ENCODE results near the gene DGKI. TPM values are rescaled to one million over a fixed set of nuclear protein-coding genes. Genes with fewer than 3 reads are reported as not detected.

Gene DGKI
- total RNA-seq, 4 donors from 2014 or later: 0.64 to 1.2 (median 1.00) TPM; not detected in 1

DNA sequence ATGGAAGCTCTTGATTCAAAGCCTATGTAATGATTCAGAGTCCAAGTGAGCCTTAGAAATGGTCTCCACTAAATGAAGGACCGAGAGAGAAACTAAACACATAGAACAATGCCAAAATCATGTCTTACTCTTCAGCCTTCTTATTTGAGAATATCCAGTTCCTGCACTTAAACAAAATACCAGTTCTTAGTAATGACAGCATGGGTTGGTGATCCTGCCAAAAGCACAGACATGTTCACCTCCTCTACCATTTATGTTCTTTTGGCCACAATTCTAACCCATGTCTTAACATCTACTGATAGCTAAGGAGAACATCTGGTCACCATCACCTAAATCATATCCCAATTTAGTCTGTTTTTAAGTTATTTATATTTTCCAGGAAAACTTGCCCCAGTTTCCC, 263.6 kb downstream of the DGKI start:
- in situ Hi-C loops (cut with MboI; ENCODE audit: low pct_ligation_motif_present in 1 of 4, low pct_unique_long_range_greater_than_20kb in 1 of 4, low sequenced_read_pairs in 3 of 4) (loop anchor here in 3 of 4 donors (25.0 kb wide), 1 partner anchor 421 kb away; no protein-coding TSS in a partner anchor), intact Hi-C loops (cut with DNase I; ENCODE audit: low total_unique reads) (no loop called here)
- Histone ChIP-seq H3K9me3 (no peaks in the 10 kb centered on the region), H3K27me3 (no peaks in the 10 kb centered on the region), H3K36me3 (no peaks in the 10 kb centered on the region), H3K27ac (peak overlapping the region in 2 of 4 donors; percentile 14 to 19), H3K4me1 (no peaks in the 10 kb centered on the region), H3K4me3 (no peak overlapping the region)
- WGBS, 2 donors (ENCODE audit: low coverage in 1 of 2): 25 to 72% methylated on average over 1 of the region's 1 CpG
- no peak for TF ChIP-seq POLR2A (IDR thresholded peaks at IDR 0.05)
- TF ChIP-seq POLR2AphosphoS5 (IDR thresholded peaks at IDR 0.05): peak; percentile 38 to 54 (median 52)
- TF ChIP-seq, protein P1, sequence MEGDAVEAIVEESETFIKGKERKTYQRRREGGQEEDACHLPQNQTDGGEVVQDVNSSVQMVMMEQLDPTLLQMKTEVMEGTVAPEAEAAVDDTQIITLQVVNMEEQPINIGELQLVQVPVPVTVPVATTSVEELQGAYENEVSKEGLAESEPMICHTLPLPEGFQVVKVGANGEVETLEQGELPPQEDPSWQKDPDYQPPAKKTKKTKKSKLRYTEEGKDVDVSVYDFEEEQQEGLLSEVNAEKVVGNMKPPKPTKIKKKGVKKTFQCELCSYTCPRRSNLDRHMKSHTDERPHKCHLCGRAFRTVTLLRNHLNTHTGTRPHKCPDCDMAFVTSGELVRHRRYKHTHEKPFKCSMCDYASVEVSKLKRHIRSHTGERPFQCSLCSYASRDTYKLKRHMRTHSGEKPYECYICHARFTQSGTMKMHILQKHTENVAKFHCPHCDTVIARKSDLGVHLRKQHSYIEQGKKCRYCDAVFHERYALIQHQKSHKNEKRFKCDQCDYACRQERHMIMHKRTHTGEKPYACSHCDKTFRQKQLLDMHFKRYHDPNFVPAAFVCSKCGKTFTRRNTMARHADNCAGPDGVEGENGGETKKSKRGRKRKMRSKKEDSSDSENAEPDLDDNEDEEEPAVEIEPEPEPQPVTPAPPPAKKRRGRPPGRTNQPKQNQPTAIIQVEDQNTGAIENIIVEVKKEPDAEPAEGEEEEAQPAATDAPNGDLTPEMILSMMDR (IDR thresholded peaks at IDR 0.05): no peak
- DNase-seq: no peak

DNA sequence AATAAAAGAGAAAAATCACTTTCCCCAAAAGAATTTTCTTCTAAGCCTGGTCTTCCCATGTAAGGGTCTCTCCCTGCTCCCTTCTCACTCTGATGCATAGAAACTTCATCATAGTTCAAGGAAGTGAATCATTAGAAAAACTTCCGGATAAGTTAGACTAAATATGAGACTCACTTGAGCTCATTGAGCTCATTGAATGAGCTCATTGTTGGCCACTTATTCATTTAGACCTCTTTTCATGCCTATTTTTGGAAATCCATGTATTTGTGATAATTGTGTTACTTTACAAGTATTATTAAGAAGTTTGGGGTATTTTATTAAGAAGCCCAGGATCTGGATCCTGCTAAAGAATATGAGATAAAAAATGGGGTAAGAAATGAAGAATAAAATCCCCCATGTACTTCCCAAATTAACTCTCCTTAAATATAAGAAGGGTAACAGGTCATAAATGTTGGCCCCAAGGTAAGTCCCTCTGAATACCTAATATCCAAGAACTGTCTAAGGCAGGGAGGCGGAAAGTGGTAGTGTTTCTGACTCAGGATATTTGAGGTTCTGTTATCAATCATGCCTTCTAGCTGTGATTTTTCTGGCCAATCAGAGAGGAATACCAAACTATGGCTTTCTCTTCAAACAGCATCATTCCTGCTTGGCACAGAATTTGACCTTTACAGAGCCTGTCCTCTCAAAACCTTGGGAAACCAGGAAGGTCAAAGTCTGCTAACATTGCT, 266.7 kb downstream of the DGKI start:
- in situ Hi-C loops (cut with MboI; ENCODE audit: low pct_ligation_motif_present in 1 of 4, low pct_unique_long_range_greater_than_20kb in 1 of 4, low sequenced_read_pairs in 3 of 4) (loop anchor here in 3 of 4 donors (25.0 kb wide), 1 partner anchor 418 kb away; no protein-coding TSS in a partner anchor), intact Hi-C loops (cut with DNase I; ENCODE audit: low total_unique reads) (no loop called here)
- no peak for DNase-seq
- Histone ChIP-seq H3K9me3 (no peaks in the 10 kb centered on the region), H3K27me3 (no peaks in the 10 kb centered on the region), H3K27ac (no peak overlapping the region), H3K36me3 (no peaks in the 10 kb centered on the region), H3K4me3 (no peak overlapping the region), H3K4me1 (no peaks in the 10 kb centered on the region)
- no peak for TF ChIP-seq POLR2AphosphoS5 (IDR thresholded peaks at IDR 0.05)
- TF ChIP-seq POLR2A (IDR thresholded peaks at IDR 0.05): no peak
- TF ChIP-seq, protein P1 (IDR thresholded peaks at IDR 0.05): no peak
- 70 to 74% methylated on average over 2 of the region's 2 CpGs for WGBS, 2 donors (ENCODE audit: low coverage in 1 of 2)

- DNase-seq: no peak
- Histone ChIP-seq H3K27ac (no peak overlapping the region), H3K9me3 (no peaks in the 10 kb centered on the region), H3K27me3 (no peaks in the 10 kb centered on the region), H3K4me3 (no peak overlapping the region), H3K4me1 (no peaks in the 10 kb centered on the region), H3K36me3 (no peaks in the 10 kb centered on the region)
- intact Hi-C loops (cut with DNase I; ENCODE audit: low total_unique reads) (no loop called here), in situ Hi-C loops (cut with MboI; ENCODE audit: low pct_ligation_motif_present in 1 of 4, low pct_unique_long_range_greater_than_20kb in 1 of 4, low sequenced_read_pairs in 3 of 4) (loop anchor here in 3 of 4 donors (25.0 kb wide), 1 partner anchor 416 kb away; no protein-coding TSS in a partner anchor)
- TF ChIP-seq EP300 (IDR thresholded peaks at IDR 0.05; ENCODE audit: low read depth) (no peak), POLR2AphosphoS5 (IDR thresholded peaks at IDR 0.05) (no peak), POLR2A (IDR thresholded peaks at IDR 0.05) (no peak)
- TF ChIP-seq, protein P1 (IDR thresholded peaks at IDR 0.05): no peak
- WGBS, 2 donors (ENCODE audit: low coverage in 1 of 2): 64 to 74% methylated on average over 3 to 4 of the region's 4 CpGs
These were observed 268.2 kb downstream of the DGKI start for GRCh38 chr7:137578541-137578940.

GRCh38 chr7:137577184-137577583, 269.6 kb downstream of the DGKI start:
- DNase-seq: no peak
- no peak overlapping the region for H3K4me3 ChIP-seq
- 71 to 75% methylated on average over 1 of the region's 1 CpG for WGBS, 2 donors (ENCODE audit: low coverage in 1 of 2)
- H3K36me3 ChIP-seq: no peaks in the 10 kb centered on the region
- no peaks in the 10 kb centered on the region for H3K4me1 ChIP-seq
- H3K9me3 ChIP-seq: no peaks in the 10 kb centered on the region
- no peaks in the 10 kb centered on the region for H3K27me3 ChIP-seq
- no peak overlapping the region for H3K27ac ChIP-seq
- in situ Hi-C loops (cut with MboI; ENCODE audit: low pct_ligation_motif_present in 1 of 4, low pct_unique_long_range_greater_than_20kb in 1 of 4, low sequenced_read_pairs in 3 of 4) (loop anchor here in 3 of 4 donors (25.0 kb wide), 1 partner anchor 415 kb away; no protein-coding TSS in a partner anchor), intact Hi-C loops (cut with DNase I; ENCODE audit: low total_unique reads) (no loop called here)
- TF ChIP-seq EP300 (IDR thresholded peaks at IDR 0.05; ENCODE audit: low read depth) (no peak), POLR2AphosphoS5 (IDR thresholded peaks at IDR 0.05) (no peak), POLR2A (IDR thresholded peaks at IDR 0.05) (no peak)
- TF ChIP-seq, protein P1 (IDR thresholded peaks at IDR 0.05): no peak
